Liver (tissue), 3 donors: ENCODE data around the gene EEFSEC.

Experiments used
- GABPA ChIP-seq, 2 donors: IDR thresholded peaks in 1 of 2; conservative IDR thresholded peaks in 1 of 2; 2 replicates each; pipeline ENCODE4 v1.6.1; 2016; ENCODE audit warnings: antibody characterized with exemption in 2 of 2, mild to moderate bottlenecking in 1 of 2, moderate library complexity in 1 of 2
- SP1 ChIP-seq: IDR thresholded peaks from 2 replicates; pipeline ENCODE4 v1.6.1; 2018; ENCODE audit warnings: antibody characterized with exemption, mild to moderate bottlenecking
- TAF1 ChIP-seq: conservative IDR thresholded peaks from 2 replicates; pipeline ENCODE4 v1.6.1; 2016; ENCODE audit warnings: antibody characterized with exemption, mild to moderate bottlenecking
- TF ChIP-seq, protein P1 (sequence below): fragments of 150-350 bp; IDR thresholded peaks from 2 replicates; pipeline ENCODE4 v1.5.1; 2017; ENCODE audit warnings: improper control_type of control experiment, low read depth, low read length; ENCODE audit not compliant: missing input control
- TF ChIP-seq, protein P2 (sequence below): IDR thresholded peaks from 2 replicates; pipeline ENCODE4 v1.6.1; 2016; ENCODE audit warnings: antibody characterized with exemption, mild to moderate bottlenecking
- donor health status: healthy.
- donor health status: healthy.

DNA sequence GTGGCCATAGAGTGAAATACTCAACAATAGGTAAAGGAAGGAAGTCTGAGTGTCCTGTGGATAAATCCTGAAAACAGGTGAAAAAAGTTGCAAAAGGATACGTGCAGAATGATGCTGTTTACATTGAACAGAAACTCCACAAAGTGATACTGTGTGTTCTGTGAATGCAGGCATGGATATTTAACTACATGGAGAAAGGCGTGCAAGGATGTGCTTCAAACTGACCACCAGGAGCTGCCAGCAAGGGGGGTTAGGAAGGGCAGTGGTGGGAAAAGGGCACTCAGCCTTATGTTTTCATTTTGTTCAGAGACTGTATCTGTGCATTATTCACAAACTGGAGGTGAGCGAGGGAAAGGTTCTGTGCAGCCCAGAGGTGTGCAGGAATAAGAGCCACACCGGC, 266.0 kb downstream of the EEFSEC start:
- TF ChIP-seq TAF1 (no peak), GABPA (IDR thresholded peaks at IDR 0.05 in 1 of 2, conservative IDR thresholded peaks at IDR 0.05 in 1 of 2) (no peak), SP1 (no peak)
- TF ChIP-seq, protein P1, sequence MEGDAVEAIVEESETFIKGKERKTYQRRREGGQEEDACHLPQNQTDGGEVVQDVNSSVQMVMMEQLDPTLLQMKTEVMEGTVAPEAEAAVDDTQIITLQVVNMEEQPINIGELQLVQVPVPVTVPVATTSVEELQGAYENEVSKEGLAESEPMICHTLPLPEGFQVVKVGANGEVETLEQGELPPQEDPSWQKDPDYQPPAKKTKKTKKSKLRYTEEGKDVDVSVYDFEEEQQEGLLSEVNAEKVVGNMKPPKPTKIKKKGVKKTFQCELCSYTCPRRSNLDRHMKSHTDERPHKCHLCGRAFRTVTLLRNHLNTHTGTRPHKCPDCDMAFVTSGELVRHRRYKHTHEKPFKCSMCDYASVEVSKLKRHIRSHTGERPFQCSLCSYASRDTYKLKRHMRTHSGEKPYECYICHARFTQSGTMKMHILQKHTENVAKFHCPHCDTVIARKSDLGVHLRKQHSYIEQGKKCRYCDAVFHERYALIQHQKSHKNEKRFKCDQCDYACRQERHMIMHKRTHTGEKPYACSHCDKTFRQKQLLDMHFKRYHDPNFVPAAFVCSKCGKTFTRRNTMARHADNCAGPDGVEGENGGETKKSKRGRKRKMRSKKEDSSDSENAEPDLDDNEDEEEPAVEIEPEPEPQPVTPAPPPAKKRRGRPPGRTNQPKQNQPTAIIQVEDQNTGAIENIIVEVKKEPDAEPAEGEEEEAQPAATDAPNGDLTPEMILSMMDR = no peak
- TF ChIP-seq, protein P2, sequence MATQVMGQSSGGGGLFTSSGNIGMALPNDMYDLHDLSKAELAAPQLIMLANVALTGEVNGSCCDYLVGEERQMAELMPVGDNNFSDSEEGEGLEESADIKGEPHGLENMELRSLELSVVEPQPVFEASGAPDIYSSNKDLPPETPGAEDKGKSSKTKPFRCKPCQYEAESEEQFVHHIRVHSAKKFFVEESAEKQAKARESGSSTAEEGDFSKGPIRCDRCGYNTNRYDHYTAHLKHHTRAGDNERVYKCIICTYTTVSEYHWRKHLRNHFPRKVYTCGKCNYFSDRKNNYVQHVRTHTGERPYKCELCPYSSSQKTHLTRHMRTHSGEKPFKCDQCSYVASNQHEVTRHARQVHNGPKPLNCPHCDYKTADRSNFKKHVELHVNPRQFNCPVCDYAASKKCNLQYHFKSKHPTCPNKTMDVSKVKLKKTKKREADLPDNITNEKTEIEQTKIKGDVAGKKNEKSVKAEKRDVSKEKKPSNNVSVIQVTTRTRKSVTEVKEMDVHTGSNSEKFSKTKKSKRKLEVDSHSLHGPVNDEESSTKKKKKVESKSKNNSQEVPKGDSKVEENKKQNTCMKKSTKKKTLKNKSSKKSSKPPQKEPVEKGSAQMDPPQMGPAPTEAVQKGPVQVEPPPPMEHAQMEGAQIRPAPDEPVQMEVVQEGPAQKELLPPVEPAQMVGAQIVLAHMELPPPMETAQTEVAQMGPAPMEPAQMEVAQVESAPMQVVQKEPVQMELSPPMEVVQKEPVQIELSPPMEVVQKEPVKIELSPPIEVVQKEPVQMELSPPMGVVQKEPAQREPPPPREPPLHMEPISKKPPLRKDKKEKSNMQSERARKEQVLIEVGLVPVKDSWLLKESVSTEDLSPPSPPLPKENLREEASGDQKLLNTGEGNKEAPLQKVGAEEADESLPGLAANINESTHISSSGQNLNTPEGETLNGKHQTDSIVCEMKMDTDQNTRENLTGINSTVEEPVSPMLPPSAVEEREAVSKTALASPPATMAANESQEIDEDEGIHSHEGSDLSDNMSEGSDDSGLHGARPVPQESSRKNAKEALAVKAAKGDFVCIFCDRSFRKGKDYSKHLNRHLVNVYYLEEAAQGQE = no peak
